ENCODE results near the gene ARL4D.
"Not testable (repeated sequence)": the region's sequence is repeated elsewhere in the genome, so short reads cannot be mapped to it uniquely, and the experiment has no call there.

ARL4D gene

GRCh38 chr17:43392397-43392796 is 6.4 kb upstream of the ARL4D start:
- Histone ChIP-seq H3K4me1 (ENCODE audit: insufficient read depth, low read length) (peaks cover 5% of the 10 kb centered on the region), H2AFZ (ENCODE audit: low read depth, low read length) (no peak overlapping the region), H3K9me3 (ENCODE audit: low read length) (no peaks in the 10 kb centered on the region), H3K27me3 (ENCODE audit: insufficient read depth, low read length) (no peaks in the 10 kb centered on the region), H3K36me3 (ENCODE audit: insufficient read depth, low read length) (no peaks in the 10 kb centered on the region), H3K4me3 (ENCODE audit: low read length) (no peak overlapping the region)

- peaks cover 4% of the 10 kb centered on the region for H3K4me1 ChIP-seq (ENCODE audit: insufficient read depth, low read length)
- no peak overlapping the region for H3K4me3 ChIP-seq (ENCODE audit: low read length)
- H3K9me3 ChIP-seq (ENCODE audit: low read length): no peaks in the 10 kb centered on the region
- peak overlapping the region; percentile 47 for H2AFZ ChIP-seq (ENCODE audit: low read depth, low read length)
- H3K36me3 ChIP-seq (ENCODE audit: insufficient read depth, low read length): no peaks in the 10 kb centered on the region
- H3K27me3 ChIP-seq (ENCODE audit: insufficient read depth, low read length): no peaks in the 10 kb centered on the region
These were observed 4.8 kb upstream of the ARL4D start for GRCh38 chr17:43393944-43394482.

DNA sequence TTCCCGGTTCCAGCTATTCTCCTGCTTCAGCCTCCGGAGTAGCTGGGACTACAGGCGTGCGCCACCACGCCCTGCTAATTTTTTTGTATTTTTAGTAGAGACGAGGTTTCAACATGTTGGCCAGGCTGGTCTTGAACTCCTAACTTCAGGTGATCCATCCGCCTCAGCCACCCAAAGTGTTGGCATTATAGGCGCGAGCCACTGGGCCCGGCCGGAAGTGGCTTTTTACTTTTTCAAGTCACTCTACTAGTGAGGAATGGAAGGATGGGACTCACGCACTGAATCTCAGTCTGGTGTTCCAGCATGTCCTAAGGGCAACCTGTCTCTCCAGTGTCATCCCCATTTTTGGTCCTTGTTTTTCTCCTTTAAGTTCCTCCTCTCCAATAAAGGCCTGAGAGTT is 4.1 kb upstream of the ARL4D start:
- H3K27me3 ChIP-seq (ENCODE audit: insufficient read depth, low read length); H3K4me1 ChIP-seq (ENCODE audit: insufficient read depth, low read length); H3K4me3 ChIP-seq (ENCODE audit: low read length); H3K9me3 ChIP-seq (ENCODE audit: low read length); H2AFZ ChIP-seq (ENCODE audit: low read depth, low read length); H3K36me3 ChIP-seq (ENCODE audit: insufficient read depth, low read length): not testable (repeated sequence)

- Histone ChIP-seq H3K4me1 (ENCODE audit: insufficient read depth, low read length) (peaks cover 3% of the 10 kb centered on the region), H3K36me3 (ENCODE audit: insufficient read depth, low read length) (no peaks in the 10 kb centered on the region), H3K27me3 (ENCODE audit: insufficient read depth, low read length) (no peaks in the 10 kb centered on the region), H3K9me3 (ENCODE audit: low read length) (no peaks in the 10 kb centered on the region), H3K4me3 (ENCODE audit: low read length) (no peak overlapping the region), H2AFZ (ENCODE audit: low read depth, low read length) (no peak overlapping the region)
These were observed 3.6 kb upstream of the ARL4D start for GRCh38 chr17:43395165-43395564.

DNA sequence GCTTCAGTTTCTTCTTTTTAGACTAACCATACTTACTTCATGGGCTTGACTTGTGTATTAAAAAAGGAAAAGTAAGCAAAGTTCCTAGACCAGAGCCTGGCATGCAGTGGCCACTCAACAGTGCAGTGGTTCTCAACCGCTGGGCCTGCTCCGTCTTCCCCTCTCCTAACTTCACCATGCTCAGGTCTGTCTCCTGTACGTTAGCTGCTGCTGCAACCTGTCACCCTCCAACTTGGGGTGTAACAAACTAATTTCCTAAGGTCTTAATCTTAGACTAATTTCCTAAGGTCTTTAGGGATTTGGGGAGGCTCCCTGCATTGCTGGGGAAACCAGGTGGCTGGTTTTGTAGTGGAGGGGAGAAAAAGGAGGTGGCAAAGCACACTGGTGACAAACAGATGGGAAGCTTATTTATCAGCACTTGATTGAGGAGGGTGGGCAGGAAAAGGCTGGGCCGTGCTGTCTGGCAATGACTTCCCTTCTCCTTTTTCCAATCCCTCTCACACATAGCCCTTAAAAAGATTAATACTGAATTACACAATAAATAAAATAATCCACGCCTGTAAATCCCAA is 2.2 kb upstream of the ARL4D start:
- Histone ChIP-seq H3K27me3 (ENCODE audit: insufficient read depth, low read length) (no peaks in the 10 kb centered on the region), H3K4me1 (ENCODE audit: insufficient read depth, low read length) (peaks cover 5% of the 10 kb centered on the region), H2AFZ (ENCODE audit: low read depth, low read length) (no peak overlapping the region), H3K36me3 (ENCODE audit: insufficient read depth, low read length) (no peaks in the 10 kb centered on the region), H3K9me3 (ENCODE audit: low read length) (no peaks in the 10 kb centered on the region), H3K4me3 (ENCODE audit: low read length) (no peak overlapping the region)

DNA sequence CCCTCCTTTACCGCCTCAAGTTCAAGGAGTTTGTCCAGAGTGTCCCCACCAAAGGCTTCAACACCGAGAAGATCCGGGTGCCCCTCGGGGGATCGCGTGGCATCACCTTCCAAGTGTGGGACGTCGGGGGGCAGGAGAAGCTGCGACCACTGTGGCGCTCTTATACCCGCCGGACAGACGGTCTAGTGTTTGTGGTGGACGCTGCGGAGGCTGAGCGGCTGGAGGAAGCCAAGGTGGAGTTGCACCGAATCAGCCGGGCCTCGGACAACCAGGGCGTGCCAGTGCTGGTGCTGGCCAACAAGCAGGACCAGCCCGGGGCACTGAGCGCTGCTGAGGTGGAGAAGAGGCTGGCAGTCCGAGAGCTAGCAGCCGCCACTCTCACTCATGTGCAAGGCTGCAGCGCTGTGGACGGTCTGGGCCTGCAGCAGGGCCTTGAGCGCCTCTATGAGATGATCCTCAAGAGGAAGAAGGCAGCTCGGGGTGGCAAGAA is 1.1 kb downstream of the ARL4D start:
- Histone ChIP-seq H3K4me3 (ENCODE audit: low read length) (peak overlapping the region; percentile 70), H3K36me3 (ENCODE audit: insufficient read depth, low read length) (no peaks in the 10 kb centered on the region), H2AFZ (ENCODE audit: low read depth, low read length) (no peak overlapping the region), H3K27me3 (ENCODE audit: insufficient read depth, low read length) (no peaks in the 10 kb centered on the region), H3K9me3 (ENCODE audit: low read length) (no peaks in the 10 kb centered on the region), H3K4me1 (ENCODE audit: insufficient read depth, low read length) (peaks cover 5% of the 10 kb centered on the region)

DNA sequence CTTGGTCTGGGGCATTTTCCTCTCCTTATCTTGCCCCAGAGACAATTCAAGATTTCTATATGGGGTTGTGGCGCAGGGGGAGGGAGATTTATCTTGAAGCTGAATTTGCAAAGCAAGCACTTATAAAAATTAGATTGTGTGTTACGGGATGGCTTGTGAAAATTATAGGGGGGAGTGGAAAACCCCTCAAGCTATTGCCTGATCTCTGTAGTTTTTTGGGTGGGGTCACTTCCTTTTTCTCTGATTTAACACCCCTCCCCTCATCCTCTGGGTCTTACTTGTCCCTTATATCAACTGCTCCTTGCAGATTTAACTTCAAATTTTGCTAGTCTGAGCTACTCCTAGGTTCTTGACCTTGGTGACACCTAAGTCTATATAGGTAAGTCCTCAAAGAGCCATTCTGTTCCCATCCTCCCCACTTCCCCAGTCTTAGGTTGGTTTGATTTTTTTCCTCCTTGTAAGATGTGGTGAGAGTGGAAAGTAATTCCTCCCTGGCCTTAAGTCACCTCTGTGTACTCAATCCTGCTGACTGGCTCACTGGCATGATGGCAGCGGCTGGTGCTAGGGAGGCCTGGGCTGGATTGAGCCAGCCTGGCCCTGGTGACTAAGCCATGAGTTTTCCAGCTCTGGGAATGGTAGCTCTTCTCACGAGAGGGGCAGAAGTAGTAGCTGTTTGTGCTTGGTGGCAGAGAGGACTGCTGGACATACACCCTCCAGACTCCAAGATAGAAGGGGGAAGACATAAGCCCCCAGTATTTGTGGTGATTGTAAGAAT is 2.3 kb downstream of the ARL4D start:
- Histone ChIP-seq H3K4me1 (ENCODE audit: insufficient read depth, low read length) (peaks cover 5% of the 10 kb centered on the region), H3K36me3 (ENCODE audit: insufficient read depth, low read length) (no peaks in the 10 kb centered on the region), H3K4me3 (ENCODE audit: low read length) (no peak overlapping the region), H3K9me3 (ENCODE audit: low read length) (no peaks in the 10 kb centered on the region), H2AFZ (ENCODE audit: low read depth, low read length) (no peak overlapping the region), H3K27me3 (ENCODE audit: insufficient read depth, low read length) (no peaks in the 10 kb centered on the region)

DNA sequence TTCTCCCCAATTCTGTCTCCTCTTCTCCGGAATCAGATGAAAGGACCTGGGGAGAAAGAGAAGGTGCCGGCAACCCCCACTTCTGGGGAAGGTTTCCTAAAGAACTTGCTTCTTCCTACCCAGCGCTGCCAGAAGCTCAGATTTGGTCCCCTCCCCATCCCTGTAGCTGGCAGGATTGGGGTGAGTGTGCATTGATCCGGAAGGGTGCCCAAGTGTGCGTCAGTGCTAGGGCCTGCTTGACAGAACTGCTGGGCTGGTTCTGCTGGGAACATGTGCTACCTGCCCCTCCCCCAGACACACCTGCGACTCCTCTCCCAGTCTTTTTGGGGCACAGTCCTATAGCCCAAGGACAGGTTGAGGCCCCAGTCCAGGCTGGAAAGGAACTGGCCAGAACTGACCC is 3.3 kb downstream of the ARL4D start:
- Histone ChIP-seq H3K36me3 (ENCODE audit: insufficient read depth, low read length) (no peaks in the 10 kb centered on the region), H3K9me3 (ENCODE audit: low read length) (no peaks in the 10 kb centered on the region), H2AFZ (ENCODE audit: low read depth, low read length) (no peak overlapping the region), H3K4me3 (ENCODE audit: low read length) (no peak overlapping the region), H3K27me3 (ENCODE audit: insufficient read depth, low read length) (no peaks in the 10 kb centered on the region), H3K4me1 (ENCODE audit: insufficient read depth, low read length) (peaks cover 5% of the 10 kb centered on the region)

GRCh38 chr17:43402567-43402966 is 3.8 kb downstream of the ARL4D start:
- Histone ChIP-seq H3K4me3 (ENCODE audit: low read length) (no peak overlapping the region), H3K9me3 (ENCODE audit: low read length) (no peaks in the 10 kb centered on the region), H3K4me1 (ENCODE audit: insufficient read depth, low read length) (peaks cover 5% of the 10 kb centered on the region), H3K27me3 (ENCODE audit: insufficient read depth, low read length) (no peaks in the 10 kb centered on the region), H2AFZ (ENCODE audit: low read depth, low read length) (no peak overlapping the region), H3K36me3 (ENCODE audit: insufficient read depth, low read length) (no peaks in the 10 kb centered on the region)

GRCh38 chr17:43403846-43404245 is 5.1 kb downstream of the ARL4D start:
- H3K36me3 ChIP-seq (ENCODE audit: insufficient read depth, low read length): no peaks in the 10 kb centered on the region
- peaks cover 2% of the 10 kb centered on the region for H3K4me1 ChIP-seq (ENCODE audit: insufficient read depth, low read length)
- no peaks in the 10 kb centered on the region for H3K9me3 ChIP-seq (ENCODE audit: low read length)
- no peak overlapping the region for H2AFZ ChIP-seq (ENCODE audit: low read depth, low read length)
- no peaks in the 10 kb centered on the region for H3K27me3 ChIP-seq (ENCODE audit: insufficient read depth, low read length)
- H3K4me3 ChIP-seq (ENCODE audit: low read length): no peak overlapping the region

GRCh38 chr17:43405861-43406260 is 7.1 kb downstream of the ARL4D start:
- no peaks in the 10 kb centered on the region for H3K9me3 ChIP-seq (ENCODE audit: low read length)
- H2AFZ ChIP-seq (ENCODE audit: low read depth, low read length): no peak overlapping the region
- no peaks in the 10 kb centered on the region for H3K36me3 ChIP-seq (ENCODE audit: insufficient read depth, low read length)
- no peaks in the 10 kb centered on the region for H3K27me3 ChIP-seq (ENCODE audit: insufficient read depth, low read length)
- H3K4me1 ChIP-seq (ENCODE audit: insufficient read depth, low read length): no peaks in the 10 kb centered on the region
- no peak overlapping the region for H3K4me3 ChIP-seq (ENCODE audit: low read length)

DNA sequence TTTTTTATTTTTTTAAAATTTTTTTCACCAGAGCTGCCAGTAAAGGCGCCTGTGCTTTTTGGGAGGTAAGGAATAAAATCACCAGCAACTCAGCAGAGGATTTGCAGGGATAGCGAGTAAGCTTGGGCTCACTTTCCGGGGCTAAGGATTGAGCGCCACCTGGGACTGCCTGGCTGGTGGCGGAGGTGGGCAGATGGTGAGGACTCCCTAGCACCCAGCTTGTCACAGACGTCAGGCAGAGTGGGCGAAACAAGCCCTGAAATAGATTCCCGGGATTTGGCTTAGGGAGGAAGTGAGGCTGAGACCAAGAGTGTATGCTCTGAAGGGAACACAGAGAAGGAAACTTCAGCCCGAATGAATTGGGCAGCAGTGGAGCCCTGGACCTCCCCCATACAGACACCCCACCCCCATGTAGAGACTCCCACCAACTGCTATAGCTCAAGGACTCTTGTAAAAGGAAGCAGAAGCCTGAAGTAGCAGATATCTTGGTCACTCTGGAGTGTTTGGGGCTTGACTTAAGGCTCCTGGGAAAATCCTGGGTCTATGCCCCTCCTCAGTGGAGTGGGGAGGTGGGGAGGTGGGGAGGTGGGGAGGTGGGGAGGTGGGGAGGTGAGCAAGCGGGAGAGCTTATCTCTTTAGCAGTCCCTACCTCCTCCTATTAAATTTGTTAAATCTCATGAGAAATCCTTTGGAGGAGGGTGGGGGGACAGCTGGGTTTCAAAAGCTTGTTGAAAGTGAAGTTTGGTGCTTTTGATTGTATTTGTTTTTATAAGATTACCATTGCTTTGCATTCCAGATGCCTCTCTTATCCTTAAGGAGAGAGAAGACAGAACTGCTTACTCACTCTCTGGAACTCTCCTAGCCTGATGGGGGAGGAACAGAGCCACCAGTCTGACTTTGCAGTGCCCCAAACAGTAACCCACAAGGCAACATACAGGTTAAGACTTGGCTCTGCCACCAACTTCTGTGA is 8.2 kb downstream of the ARL4D start:
- Histone ChIP-seq H2AFZ (ENCODE audit: low read depth, low read length) (no peak overlapping the region), H3K4me3 (ENCODE audit: low read length) (no peak overlapping the region)

GRCh38 chr17:43409131-43409530 is 10.3 kb downstream of the ARL4D start:
- no peak overlapping the region for H3K4me3 ChIP-seq (ENCODE audit: low read length)
- no peak overlapping the region for H2AFZ ChIP-seq (ENCODE audit: low read depth, low read length)
- H3K36me3 ChIP-seq (ENCODE audit: insufficient read depth, low read length): no peaks in the 10 kb centered on the region
- H3K4me1 ChIP-seq (ENCODE audit: insufficient read depth, low read length): no peaks in the 10 kb centered on the region
- no peaks in the 10 kb centered on the region for H3K9me3 ChIP-seq (ENCODE audit: low read length)
- H3K27me3 ChIP-seq (ENCODE audit: insufficient read depth, low read length): no peaks in the 10 kb centered on the region

More for the DNA sequence above, 8.2 kb downstream of the ARL4D start:
- Histone ChIP-seq H3K36me3 (ENCODE audit: insufficient read depth, low read length) (no peaks in the 10 kb centered on the region), H3K27me3 (ENCODE audit: insufficient read depth, low read length) (no peaks in the 10 kb centered on the region), H3K9me3 (ENCODE audit: low read length) (no peaks in the 10 kb centered on the region), H3K4me1 (ENCODE audit: insufficient read depth, low read length) (no peaks in the 10 kb centered on the region)
